H1 (cell line): ENCODE measurements around the gene FAM234A. TPM values are rescaled to one million over a fixed set of nuclear protein-coding genes. Genes with fewer than 3 reads are reported as not detected.

Experiments used
- HDAC6 ChIP-seq: IDR thresholded peaks from one replicate; pipeline ENCODE4 v1.7.1; 2012; ENCODE audit warnings: low read depth, mild to moderate bottlenecking, inconsistent platforms, low read length, moderate library complexity
- polyA plus RNA-seq, 7 experiments: library from polyadenylated mRNA; depleted of rRNA in 3 of 7; stranded (reverse) in 5 of 7; unstranded in 2 of 7; fragments of >200 nt in 5 of 7; fragments of 200-250 nt in 2 of 7; gene quantifications; 1 replicate in 5 of 7; 2 replicates in 1 of 7; 4 replicates in 1 of 7; pipeline versions ENCODE4 v1.2.1 to v1.2.3, GENCODE V29; 2011 to 2013; ENCODE audit warnings: missing spikeins in 2 of 7, mixed read lengths in 2 of 7
- total RNA-seq: library from RNA; stranded (reverse); fragmentation: NEBNext Ultra II Directional; extraction: Animal tissue kit (Norgen Biotek cat#: 25700); gene quantifications from 2 replicates; pipeline ENCODE4 v1.2.1, GENCODE V29; 2021

FAM234A gene
- total and polyA plus RNA-seq, 2 of the 8 experiments (the other 6 are each of a cell fraction or from before 2014, with no cell fraction given), result 80.6 to 104 TPM

GRCh38 chr16:194516-194915 is 40.1 kb upstream of the FAM234A start (continued):
- TF ChIP-seq HDAC6, result no peak
